HL-60 (cell line): ENCODE measurements around the gene CNTN1.

Experiments used
- CTCF ChIP-seq: IDR thresholded peaks from one replicate; pipeline ENCODE4 v1.5.1; 2011; ENCODE audit warnings: low read length, control low read depth, inconsistent platforms; ENCODE audit not compliant: insufficient read depth
- TF ChIP-seq, protein P1 (sequence below): IDR thresholded peaks from 2 replicates; pipeline ENCODE4 v1.6.1; 2012; ENCODE audit warnings: low read depth; ENCODE audit not compliant: insufficient replicate concordance

- TF ChIP-seq, protein P1, sequence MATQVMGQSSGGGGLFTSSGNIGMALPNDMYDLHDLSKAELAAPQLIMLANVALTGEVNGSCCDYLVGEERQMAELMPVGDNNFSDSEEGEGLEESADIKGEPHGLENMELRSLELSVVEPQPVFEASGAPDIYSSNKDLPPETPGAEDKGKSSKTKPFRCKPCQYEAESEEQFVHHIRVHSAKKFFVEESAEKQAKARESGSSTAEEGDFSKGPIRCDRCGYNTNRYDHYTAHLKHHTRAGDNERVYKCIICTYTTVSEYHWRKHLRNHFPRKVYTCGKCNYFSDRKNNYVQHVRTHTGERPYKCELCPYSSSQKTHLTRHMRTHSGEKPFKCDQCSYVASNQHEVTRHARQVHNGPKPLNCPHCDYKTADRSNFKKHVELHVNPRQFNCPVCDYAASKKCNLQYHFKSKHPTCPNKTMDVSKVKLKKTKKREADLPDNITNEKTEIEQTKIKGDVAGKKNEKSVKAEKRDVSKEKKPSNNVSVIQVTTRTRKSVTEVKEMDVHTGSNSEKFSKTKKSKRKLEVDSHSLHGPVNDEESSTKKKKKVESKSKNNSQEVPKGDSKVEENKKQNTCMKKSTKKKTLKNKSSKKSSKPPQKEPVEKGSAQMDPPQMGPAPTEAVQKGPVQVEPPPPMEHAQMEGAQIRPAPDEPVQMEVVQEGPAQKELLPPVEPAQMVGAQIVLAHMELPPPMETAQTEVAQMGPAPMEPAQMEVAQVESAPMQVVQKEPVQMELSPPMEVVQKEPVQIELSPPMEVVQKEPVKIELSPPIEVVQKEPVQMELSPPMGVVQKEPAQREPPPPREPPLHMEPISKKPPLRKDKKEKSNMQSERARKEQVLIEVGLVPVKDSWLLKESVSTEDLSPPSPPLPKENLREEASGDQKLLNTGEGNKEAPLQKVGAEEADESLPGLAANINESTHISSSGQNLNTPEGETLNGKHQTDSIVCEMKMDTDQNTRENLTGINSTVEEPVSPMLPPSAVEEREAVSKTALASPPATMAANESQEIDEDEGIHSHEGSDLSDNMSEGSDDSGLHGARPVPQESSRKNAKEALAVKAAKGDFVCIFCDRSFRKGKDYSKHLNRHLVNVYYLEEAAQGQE: no peak
- no peak for TF ChIP-seq CTCF
These were observed 35.7 kb downstream of the CNTN1 start for GRCh38 chr12:40727774-40728483.
